Measurements from ENCODE around the gene HELZ. TPM values are rescaled to one million over a fixed set of nuclear protein-coding genes. Genes with fewer than 3 reads are reported as not detected.
"Not testable (repeated sequence)": the region's sequence is repeated elsewhere in the genome, so short reads cannot be mapped to it uniquely, and the experiment has no call there.

Gene HELZ
- total RNA-seq, 1 donor from 2014 or later, result 49.5 TPM

GRCh38 chr17:67052720-67053437, 192.1 kb downstream of the HELZ start:
- DNase-seq (ENCODE audit: low spot score), result no peak

GRCh38 chr17:67051837-67052236, 193.2 kb downstream of the HELZ start:
- DNase-seq (ENCODE audit: low spot score), result no peak

- DNase-seq (ENCODE audit: low spot score), result no peak
Observed at GRCh38 chr17:67051155-67051538, 193.8 kb downstream of the HELZ start.

- DNase-seq (ENCODE audit: low spot score), result no peak
Observed at GRCh38 chr17:67050471-67051154, 194.4 kb downstream of the HELZ start.

GRCh38 chr17:67050066-67050465, 194.9 kb downstream of the HELZ start:
- no peak for DNase-seq (ENCODE audit: low spot score)

GRCh38 chr17:67049025-67049739, 195.8 kb downstream of the HELZ start:
- no peak for DNase-seq (ENCODE audit: low spot score)

- DNase-seq (ENCODE audit: low spot score), result no peak
Observed at GRCh38 chr17:67047382-67047781, 197.6 kb downstream of the HELZ start.

GRCh38 chr17:67046398-67046797, 198.6 kb downstream of the HELZ start:
- DNase-seq (ENCODE audit: low spot score), result no peak

- DNase-seq (ENCODE audit: low spot score), result no peak
Observed at GRCh38 chr17:67044940-67045339, 200.1 kb downstream of the HELZ start.

- DNase-seq (ENCODE audit: low spot score), result no peak
Observed at GRCh38 chr17:67044016-67044772, 200.8 kb downstream of the HELZ start, which contains the start of gene CACNG1. Gene CACNG1, plus strand, starts transcription at chr17:67044554. Its CDS starts 107 bp downstream, at chr17:67044661.

- DNase-seq (ENCODE audit: low spot score), result no peak
Observed at GRCh38 chr17:67043283-67043682, 201.7 kb downstream of the HELZ start.

GRCh38 chr17:67041941-67042899, 202.8 kb downstream of the HELZ start:
- DNase-seq (ENCODE audit: low spot score), result no peak

GRCh38 chr17:67041531-67041930, 203.5 kb downstream of the HELZ start:
- no peak for DNase-seq (ENCODE audit: low spot score)

- DNase-seq (ENCODE audit: low spot score), result not testable (repeated sequence)
Observed at GRCh38 chr17:67041119-67041518, 203.9 kb downstream of the HELZ start.

GRCh38 chr17:67040652-67041051, 204.3 kb downstream of the HELZ start:
- no peak for DNase-seq (ENCODE audit: low spot score)

- no peak for DNase-seq (ENCODE audit: low spot score)
Observed at GRCh38 chr17:67038861-67039365, 206.1 kb downstream of the HELZ start.

GRCh38 chr17:67035131-67036083, 209.6 kb downstream of the HELZ start:
- DNase-seq (ENCODE audit: low spot score), result no peak

GRCh38 chr17:67033613-67034012, 211.4 kb downstream of the HELZ start:
- no peak for DNase-seq (ENCODE audit: low spot score)

GRCh38 chr17:67032985-67033384, 212.0 kb downstream of the HELZ start:
- DNase-seq (ENCODE audit: low spot score), result no peak
